GM18909 (cell line): ENCODE data around the gene ANTXR2.

ENCODE experiments used
- ATAC-seq: cut with Tn5 transposase; IDR thresholded peaks from one replicate; pipeline ENCODE4 v1.9.1; 2021; ENCODE audit warnings: mild to moderate bottlenecking; ENCODE audit not compliant: unreplicated experiment, poor library complexity

Gene ANTXR2

GRCh38 chr4:80070880-80071603 is 2.0 kb downstream of the ANTXR2 start:
- no peak for ATAC-seq

DNA sequence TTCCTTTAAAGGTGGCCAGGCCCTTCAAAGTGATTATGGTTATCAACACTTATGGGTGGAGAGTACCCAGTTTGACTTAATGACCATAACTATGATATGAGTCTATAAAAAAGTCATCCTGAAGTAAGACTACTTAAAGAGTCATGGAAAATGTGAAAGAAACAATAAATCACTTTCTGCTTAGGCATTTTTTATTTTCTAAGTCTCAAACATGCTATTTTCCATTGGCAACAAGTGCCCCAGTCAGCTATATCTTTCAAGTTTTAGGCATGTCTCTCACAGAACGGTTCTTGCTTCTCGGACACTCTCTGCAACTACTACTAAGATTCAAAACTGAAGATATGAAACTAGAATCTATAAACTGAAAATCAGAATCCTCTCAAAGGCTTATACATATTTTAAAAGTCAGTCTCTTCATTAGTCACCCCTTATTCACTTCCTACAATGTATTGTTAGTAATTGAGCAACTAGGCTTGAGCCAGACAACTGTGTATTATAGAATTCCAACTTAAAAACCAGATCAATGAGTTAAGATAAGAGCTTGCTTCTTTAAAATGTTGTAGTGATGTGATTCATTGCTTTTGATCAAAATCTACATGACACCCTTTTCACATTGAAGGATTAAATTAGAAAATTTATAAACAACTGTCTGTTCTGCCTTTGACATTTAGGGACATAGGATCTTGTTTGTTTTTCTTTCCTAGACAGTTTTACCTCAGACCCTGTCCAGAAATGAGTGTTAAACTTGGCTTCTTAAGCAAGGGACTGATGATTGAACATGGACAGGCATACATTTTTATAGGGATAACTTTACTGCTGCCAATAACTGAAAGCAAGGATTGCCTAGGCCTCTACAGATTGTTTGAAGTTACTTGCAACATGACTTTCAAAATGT is 2.9 kb downstream of the ANTXR2 start:
- ATAC-seq = peak; percentile 21

DNA sequence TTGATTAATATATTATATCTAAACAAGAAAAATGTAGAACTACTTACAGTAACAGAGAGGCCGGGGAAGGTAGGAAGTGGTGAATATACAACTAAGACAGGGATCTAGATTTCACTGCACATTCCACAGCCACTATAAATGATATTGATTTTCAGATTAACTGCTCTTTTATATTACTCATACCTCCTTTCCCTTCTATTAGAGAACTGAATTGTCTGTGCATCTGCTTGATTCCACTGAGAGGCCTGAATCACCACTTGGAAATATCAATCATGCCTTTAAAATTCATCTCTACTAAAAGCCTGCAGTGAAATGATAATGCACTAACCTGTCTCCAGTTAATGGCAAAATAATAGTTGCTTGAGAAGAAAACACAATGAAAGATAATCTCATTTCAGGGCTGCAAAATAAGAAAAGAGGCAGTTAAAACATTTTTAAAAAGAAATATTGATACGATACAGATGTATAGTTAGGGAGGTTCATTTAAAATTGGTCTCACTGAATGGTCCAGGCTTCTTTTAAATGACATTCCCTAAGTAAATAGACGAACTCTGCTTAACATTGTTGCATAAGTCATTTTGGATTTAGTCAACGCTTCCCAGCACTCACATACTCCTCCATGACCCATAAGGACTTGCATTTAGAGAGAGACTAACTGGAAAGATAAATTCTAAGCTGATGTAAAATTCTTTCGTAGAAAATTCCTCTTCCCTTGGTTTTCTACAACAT is 3.8 kb downstream of the ANTXR2 start:
- no peak for ATAC-seq

GRCh38 chr4:80065601-80066000 is 7.4 kb downstream of the ANTXR2 start:
- no peak for ATAC-seq

- ATAC-seq = no peak
Observed at GRCh38 chr4:80062527-80062926, 10.5 kb downstream of the ANTXR2 start.

DNA sequence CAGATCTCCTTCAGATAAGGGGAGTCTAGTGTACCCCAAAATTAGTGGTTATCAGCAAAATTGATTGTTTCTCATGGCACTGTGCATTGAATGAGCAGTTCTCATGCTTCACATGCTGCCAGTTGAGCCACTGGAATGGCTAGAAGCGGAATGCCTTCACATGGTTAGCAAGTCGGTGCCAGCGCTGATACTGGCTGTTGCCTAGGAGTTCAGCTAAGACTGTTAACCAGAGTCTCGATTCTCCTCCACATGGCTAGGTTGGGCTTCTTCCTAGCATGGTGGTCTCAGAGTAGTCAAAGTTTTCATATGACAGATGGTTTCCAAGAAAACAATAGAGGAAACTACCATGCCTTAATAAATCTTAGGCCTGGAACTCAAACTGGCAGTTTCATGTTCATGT is 12.2 kb downstream of the ANTXR2 start:
- ATAC-seq = no peak

DNA sequence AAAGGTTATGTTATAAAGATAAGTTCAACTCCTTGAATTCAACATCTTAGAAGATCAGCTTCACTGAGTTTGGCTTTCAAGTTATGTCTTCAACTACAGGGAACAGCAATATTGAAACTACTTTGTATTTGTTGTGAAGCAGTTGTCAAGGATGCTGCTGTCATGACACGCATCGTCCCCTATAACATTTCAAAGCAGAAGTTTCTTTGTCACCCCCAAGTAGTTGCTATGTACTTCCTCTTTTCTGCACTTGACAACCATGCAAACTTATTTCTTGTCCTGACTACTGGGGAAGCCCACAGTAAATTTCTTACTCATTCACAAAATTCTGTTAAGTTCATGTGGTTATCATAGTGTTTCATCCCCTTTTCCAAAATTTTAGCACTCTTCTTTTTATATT is 14.3 kb downstream of the ANTXR2 start:
- peak; percentile 99 for ATAC-seq

GRCh38 chr4:80054375-80054774 is 18.7 kb downstream of the ANTXR2 start:
- no peak for ATAC-seq

DNA sequence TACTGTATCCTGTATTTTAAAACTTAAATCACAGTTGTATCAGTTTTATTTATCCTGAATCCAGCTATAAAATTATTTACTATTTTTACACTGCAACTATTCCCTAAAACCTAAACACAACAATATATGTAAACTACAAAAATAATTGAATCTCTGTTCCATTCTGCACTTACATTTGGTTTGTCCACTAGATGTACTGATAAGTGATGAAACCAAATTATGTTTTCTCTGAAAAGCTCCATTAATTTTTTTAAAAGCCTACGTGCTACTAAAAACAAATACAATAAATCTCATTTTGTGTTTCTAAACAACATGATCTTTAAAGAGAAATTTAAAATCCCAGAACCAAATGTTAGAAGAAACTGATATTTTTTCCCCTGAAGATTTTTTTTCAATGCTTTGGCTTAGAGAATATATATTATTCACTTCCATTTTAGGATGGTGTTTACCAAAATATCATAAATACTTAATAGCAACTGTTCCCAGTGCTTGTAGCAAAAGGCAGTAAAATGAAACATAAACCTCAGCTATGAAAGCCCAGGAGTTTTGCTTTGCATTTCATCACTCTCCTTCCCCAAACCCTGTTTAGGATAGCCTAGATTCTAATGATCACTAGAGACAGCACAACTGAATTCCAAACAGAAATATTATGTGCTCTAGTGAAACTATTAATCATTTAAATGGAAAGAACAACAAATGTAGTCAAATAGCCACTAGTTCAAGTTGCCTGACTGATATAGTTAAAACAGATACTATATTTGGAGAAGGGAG is 19.7 kb downstream of the ANTXR2 start:
- ATAC-seq = no peak

GRCh38 chr4:80049813-80050534 is 23.1 kb downstream of the ANTXR2 start:
- no peak for ATAC-seq

DNA sequence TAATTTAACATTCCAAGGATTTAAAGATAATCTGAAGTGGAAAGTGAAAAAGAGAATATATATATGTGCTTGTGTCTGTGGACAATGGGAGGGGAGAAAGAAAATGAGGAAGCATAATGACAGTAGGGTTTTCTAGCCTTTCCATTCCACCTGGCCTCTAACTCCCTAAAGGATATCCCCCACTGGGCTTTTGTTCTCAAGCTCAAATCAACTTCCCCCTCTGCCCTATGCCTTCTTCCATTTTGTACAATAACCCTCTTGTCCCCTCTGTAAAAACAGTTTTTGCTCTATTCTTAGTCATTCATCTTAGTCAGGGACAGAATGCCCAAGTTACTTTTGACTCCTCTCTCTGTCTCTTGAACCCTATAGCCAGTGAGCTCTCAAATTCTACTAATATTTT is 23.6 kb downstream of the ANTXR2 start:
- no peak for ATAC-seq

GRCh38 chr4:80045786-80046185 is 27.2 kb downstream of the ANTXR2 start:
- no peak for ATAC-seq

DNA sequence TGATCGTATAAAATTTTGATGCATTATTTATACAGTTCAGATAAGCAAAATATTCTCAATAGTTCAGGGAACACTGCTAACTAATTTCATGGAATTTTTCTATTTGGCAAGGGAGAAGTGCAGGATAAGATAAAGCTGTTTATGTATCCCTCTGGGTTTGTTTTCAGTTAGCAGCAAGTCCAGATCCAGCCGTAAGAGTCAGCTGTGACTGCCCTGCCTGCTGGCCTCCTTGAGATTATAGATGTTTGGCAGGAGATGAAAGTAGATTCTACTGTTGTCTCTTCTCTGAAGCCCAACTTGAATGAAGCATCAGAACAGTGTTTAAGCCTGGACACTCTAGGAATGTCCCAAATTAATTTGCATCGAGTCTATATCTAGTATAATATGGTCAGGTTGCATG is 29.5 kb downstream of the ANTXR2 start:
- ATAC-seq = no peak

GRCh38 chr4:80042821-80043220 is 30.2 kb downstream of the ANTXR2 start:
- no peak for ATAC-seq

- ATAC-seq = no peak
Observed at GRCh38 chr4:80037864-80038263, 35.2 kb downstream of the ANTXR2 start.

DNA sequence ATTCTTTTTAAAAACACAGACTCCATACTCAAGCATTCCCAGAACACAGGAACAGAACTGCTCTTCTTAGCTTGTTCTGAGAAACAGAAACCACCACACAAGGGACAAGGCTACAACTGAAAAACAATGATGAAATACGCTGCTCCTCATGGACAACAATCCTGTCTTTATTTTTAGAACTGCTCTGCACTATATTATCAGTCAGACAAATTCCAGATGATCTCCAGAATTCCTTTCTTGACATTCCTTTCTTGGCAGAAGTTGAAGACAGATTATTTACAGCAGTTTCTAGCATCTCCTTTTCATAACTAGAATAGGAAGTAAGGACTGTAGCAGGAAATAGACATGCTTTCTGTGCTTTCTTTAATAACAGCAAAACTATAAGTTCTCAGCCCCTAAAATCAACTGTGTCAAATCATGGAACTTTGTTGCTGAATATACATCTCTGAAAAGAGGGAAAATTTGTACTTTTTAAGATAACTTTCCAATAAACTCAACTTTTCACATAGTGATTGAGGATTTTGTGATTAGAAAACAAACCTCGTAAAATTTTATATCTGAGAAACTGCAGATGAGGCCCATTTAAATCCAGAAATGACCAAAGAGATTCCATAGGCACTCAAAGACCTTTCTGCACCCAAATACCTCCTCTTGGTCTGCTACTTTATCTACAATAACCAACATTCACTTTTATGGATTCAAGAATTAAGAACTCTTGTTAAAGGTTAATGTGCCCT is 35.9 kb downstream of the ANTXR2 start:
- peak; percentile 58 for ATAC-seq

GRCh38 chr4:80036306-80036705 is 36.7 kb downstream of the ANTXR2 start:
- no peak for ATAC-seq

GRCh38 chr4:80035336-80035735 is 37.7 kb downstream of the ANTXR2 start:
- peak; percentile 57 for ATAC-seq

GRCh38 chr4:80033581-80033980 is 39.4 kb downstream of the ANTXR2 start:
- ATAC-seq = no peak
